ENCODE measurements around the gene POTEC.
"Not testable (repeated sequence)": the region's sequence is repeated elsewhere in the genome, so short reads cannot be mapped to it uniquely, and the experiment has no call there.

POTEC gene

GRCh38 chr18:14543446-14543964 is at the start of gene POTEC:
Gene POTEC, minus strand, starts transcription at chr18:14543600. Its CDS starts 454 bp downstream, at chr18:14543146.
- not testable (repeated sequence) for DNase-seq

- DNase-seq = no peak
Observed at GRCh38 chr18:14577971-14578370, 34.6 kb upstream of the POTEC start.

GRCh38 chr18:14559502-14559901 is 16.1 kb upstream of the POTEC start:
- peak in 1 of 2 experiments; percentile 1 for DNase-seq

DNA sequence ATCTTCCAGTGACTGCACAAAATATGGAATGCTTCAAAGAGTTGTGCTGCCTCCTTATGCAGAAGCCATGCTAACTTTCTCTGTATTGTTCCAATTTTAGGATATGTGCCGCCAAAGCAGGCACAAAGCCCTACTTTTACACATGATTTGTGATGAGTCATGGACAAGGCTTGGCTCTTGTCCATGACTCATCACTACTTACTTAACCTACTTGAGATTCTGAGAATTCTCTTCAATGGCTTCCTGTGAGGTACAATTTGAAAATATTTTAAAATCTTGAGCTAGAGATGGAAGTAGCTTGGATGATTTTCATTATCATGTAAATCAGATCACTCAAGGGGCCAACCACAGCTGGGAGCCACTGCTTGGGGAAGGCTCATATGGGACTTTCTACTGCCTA is 11.7 kb downstream of the POTEC start:
- not testable (repeated sequence) for DNase-seq

- not testable (repeated sequence) for DNase-seq
Observed at GRCh38 chr18:14510707-14511106, 32.7 kb downstream of the POTEC start.

- not testable (repeated sequence) for DNase-seq
Observed at GRCh38 chr18:14503691-14504090, 39.7 kb downstream of the POTEC start.

- DNase-seq = not testable (repeated sequence)
Observed at GRCh38 chr18:14501894-14502293, 41.5 kb downstream of the POTEC start.

DNA sequence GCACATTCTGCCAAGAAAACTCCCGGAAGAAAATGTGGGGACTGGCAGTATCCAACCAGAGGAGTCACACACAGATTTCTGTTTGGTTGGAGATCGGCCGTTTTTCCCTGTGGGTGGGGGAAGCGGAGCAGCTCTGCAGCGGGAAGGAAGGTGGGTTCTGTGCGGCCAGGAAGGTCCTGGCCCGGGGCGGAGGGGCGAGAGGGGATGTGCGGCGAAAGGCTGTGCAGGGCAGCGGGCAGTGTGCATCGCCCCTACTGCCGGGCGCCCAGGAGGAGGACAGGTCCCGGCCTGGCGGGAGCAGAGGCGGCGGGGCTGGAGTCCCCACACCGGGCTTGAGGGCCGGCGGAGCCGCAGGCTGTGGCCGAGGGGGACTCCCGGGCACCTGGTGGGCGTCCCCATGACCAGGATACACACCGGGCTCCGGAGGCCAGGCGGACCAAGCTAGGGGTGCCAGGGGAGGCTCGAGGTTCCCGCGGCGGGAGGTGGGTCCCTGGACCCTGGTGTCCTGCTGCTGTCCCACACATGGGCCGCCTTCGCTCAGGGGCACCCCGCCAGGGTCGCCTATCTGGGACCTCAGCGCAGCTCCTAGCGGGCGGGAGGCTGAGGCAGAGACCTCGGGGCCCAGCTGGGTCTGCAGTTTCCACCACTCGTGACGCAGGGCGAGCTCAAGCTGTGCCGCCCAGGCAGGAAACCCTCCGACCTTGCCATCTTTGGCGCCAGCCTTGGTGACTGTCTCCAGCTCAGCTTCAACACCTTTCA is 54.0 kb downstream of the POTEC start:
- DNase-seq = not testable (repeated sequence)

DNA sequence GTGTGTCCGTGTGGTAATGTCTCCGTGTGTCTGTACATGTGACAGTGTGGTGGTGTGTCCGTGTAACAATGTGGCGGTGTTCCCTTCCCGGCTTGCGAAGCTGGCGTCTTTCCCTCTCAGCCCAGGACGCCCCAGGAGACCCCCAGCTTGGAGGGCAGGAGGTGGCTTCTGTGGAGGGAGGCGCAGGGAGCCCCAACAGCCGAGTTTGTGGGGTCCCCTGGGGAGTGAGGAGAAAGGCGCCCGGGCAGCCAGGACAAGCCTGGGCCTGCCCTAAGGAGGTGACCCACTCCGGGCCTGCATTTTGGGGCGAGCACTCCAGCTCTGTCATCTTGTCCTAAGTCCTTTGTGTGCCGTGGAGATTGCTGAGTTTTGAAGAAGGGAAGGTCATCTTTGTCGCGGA is 54.6 kb downstream of the POTEC start:
- DNase-seq = not testable (repeated sequence)

DNA sequence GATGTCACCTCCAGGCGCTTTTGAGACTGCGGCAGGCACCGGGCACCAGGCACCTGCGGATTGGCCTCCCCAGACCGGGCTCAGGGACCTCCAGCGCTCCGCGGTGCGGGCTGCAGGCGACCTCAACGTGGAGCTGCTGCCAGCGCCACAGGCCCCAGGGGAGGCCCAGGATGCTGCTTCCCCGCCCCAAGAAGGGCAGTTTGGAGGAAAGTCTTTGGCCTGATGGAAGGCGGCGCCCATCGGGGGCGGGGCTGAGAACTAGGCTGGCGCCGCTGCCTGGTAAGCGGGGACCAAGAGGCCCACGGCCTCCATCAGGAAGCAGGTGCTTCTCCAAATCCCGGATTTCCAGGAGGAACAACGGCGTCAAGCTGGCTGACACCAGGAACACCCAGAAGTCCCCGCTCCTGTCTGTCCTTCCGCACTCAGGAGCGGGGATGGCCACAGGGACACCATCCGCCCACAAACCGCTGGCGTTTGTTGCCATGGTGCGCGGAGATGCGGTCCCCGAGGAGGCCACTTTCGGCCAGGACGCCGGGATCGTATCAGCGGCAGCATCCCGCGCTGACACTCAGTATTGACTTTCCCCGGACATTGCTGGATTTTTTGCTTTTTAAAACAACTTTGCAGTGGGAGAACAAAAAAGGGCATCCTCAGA is 56.3 kb downstream of the POTEC start:
- DNase-seq = not testable (repeated sequence)

- not testable (repeated sequence) for DNase-seq
Observed at GRCh38 chr18:14479076-14479475, 64.3 kb downstream of the POTEC start.

GRCh38 chr18:14475520-14475919 is 67.9 kb downstream of the POTEC start:
- DNase-seq = not testable (repeated sequence)

DNA sequence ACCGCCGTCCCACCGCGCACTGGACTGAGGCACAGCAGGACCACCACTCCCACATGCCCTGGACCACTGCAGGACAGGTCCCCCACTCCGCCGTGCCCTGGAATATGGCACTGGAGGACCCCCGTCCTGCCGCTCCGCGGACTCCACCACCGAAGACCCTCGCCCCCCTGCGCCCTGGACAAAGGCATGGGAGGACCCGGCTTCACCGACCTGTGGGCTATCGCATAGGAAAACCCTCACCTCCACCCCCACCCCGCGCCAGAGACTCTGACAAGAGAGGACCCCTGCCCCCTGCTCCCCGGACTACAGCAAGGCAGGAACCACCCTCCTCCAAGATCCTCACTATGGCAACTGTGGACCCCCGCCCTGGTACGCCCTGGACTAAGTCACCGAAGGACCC is 68.6 kb downstream of the POTEC start:
- DNase-seq = not testable (repeated sequence)

- DNase-seq = not testable (repeated sequence)
Observed at GRCh38 chr18:14474007-14474720, 69.2 kb downstream of the POTEC start.

DNA sequence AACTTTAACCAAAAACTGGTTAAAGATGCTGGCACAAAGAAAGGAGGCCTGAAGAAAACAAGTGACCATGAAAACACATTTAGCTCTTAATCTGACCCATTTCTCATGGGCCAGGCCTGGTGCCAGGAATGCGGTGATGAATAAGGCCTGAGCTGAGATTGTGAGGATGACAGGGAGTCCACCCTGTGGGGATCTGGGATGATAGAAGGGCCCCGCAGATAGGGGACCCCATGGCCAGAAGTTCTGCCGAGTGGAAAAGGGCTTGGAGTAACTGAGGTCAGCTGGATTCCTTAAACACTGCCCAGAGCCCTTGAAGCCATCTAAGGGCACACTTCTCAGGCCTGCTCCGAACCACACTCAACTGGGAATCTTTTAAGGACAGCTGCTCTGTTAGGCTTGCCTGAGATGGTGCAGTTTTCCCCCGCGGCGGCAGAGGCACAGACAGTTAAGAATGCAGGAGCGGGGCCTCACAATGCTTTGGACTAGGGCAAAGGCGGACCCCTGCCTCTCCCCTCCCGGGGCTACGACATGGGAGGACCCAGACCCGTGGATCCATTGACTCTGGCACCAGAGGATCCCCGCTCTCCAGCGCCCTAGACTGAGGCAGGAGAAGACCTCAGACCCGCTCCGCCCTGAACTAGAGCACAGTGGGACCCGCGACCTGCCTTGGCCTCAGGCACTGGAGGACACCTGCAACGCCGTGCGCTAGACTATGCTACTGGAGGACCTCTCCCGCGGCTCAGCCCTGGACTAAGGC is 70.0 kb downstream of the POTEC start:
- DNase-seq = not testable (repeated sequence)

- not testable (repeated sequence) for DNase-seq
Observed at GRCh38 chr18:14471286-14471685, 72.1 kb downstream of the POTEC start.

DNA sequence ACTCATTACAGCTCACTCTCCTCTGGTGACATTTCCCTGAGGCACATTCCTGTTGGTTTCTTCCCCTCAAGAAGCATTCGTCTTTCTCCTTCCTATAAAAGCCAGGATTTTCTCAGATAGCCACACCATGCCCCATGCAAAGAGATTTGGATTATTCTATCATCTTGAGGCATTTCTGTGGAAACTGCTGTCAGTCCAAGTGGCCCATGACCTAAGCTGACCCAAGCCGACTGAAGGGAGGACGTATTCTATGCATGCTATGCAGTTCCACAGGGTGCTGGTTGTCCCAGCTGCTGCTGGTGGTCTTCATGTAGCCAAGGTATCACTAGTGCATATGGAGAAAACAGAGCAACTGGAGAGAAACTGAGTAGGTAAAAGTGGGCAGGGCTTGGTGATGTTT is 73.0 kb downstream of the POTEC start:
- DNase-seq = not testable (repeated sequence)

DNA sequence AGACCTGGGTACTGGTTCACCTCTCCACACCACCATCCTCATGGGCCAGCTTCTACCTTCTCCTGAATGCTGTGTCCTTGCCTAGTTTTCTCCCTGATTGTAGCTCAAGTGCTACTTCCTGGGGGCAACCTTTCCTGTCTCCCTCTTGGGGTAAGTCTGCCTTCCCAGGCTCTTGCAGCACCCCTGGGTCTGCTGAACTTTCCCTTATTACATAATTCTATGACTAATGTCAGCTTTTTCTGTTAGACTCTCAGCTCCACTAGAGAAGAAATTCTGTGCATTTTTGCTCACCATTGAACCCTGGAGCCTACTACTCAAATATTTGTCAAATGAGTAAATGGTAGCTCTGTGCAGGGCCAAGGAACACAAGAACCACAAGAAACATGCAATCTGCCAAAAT is 73.4 kb downstream of the POTEC start:
- peak in 1 of 2 experiments; percentile 29 for DNase-seq

DNA sequence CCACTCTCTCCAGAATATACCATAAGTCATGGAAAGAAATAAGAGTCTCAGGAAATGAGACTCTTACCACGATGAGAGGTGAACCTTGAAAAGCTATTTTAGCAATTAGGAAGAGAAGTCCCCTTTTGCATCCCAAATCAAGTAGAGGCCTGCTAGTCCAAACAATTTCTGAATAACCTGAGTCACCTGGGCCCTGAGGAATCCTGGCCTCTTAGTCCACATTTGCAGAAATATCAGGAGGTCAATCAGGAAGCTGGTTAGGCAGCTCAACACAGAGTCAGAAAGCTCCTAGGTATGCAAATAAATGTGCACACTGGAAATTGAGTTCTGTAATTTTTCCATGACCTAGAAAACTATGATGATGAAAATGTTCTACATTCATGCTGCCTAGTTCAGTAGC is 77.4 kb downstream of the POTEC start:
- not testable (repeated sequence) for DNase-seq
